ENCODE data around the gene NFILZ.
A peak's percentile ranks its signal among the peaks of the same experiment; 100 is the strongest.

The NFILZ gene

DNA sequence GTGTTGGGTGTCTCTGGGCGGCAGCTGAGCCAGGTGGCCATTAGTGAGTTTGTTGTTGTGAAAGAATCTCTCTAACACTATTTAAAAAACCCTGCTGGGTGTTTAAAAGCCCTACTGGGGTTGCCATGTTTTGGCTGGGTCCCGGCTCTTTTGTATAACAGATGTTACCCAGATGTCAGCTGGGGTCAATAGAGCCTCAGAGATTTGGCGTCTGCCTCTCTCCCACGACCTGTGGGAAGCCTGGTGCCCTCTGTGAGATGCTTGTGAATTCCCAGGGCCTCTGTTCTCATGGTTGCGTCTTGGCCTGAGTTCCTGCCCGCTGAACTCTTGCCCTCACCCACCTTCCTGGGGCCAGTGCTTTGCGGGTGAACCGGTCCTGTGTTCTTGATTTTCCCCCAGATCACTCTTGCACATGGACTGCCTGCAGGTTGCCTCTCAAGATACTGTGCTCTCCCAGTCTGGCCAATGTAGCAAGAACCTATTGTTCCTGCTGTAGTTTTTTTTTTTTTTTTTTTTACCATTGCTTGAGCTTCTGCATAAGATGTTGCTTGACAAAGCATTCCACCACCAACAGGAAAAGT, 9.5 kb downstream of the NFILZ start:
- POLR2A ChIA-PET: no interaction called here
- TF ChIP-seq, protein P1, sequence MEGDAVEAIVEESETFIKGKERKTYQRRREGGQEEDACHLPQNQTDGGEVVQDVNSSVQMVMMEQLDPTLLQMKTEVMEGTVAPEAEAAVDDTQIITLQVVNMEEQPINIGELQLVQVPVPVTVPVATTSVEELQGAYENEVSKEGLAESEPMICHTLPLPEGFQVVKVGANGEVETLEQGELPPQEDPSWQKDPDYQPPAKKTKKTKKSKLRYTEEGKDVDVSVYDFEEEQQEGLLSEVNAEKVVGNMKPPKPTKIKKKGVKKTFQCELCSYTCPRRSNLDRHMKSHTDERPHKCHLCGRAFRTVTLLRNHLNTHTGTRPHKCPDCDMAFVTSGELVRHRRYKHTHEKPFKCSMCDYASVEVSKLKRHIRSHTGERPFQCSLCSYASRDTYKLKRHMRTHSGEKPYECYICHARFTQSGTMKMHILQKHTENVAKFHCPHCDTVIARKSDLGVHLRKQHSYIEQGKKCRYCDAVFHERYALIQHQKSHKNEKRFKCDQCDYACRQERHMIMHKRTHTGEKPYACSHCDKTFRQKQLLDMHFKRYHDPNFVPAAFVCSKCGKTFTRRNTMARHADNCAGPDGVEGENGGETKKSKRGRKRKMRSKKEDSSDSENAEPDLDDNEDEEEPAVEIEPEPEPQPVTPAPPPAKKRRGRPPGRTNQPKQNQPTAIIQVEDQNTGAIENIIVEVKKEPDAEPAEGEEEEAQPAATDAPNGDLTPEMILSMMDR (IDR thresholded peaks at IDR 0.05; ENCODE audit: insufficient read depth, low read length, missing control alignments): no peak
- no peak for DNase-seq (ENCODE audit: low read depth, low spot score)
- CTCF ChIA-PET: interaction anchor here (0.7 to 9.6 kb wide), 3 partner anchors 24 to 64 kb away, joined by 3 to 123 read pairs (median 5); partner anchors contain the start of gene MYO1F
- no peak overlapping the region for H3K4me3 ChIP-seq (ENCODE audit: low read depth, low read length)

DNA sequence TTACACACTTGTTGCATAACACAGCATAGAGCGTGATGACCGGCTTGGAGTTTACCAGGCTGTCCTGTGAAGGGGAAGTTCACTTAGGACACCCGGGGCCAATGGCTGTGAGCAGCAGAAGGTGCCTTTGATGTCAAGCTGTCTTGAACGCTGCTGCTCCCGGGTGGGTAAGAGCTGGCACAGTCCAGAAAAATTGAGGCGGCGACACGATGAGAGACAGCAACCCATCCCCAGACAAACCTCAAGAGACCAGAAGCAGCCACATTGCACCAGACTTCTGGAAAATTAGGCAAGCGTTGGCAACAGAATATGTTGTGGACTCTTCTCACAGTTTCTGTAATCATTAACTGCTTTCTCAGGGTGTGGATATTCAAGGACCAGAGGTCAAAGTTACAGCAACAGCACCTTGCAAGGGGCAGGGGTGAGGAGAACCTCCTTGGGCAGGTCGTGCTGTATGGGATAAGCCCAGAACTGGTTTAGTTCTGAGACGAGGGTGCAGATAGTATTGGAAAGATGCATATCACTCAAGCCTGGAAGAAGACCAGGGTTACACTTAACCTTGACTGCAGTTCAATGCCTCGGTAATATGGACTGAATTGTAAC, 10.1 kb downstream of the NFILZ start:
- TF ChIP-seq, protein P1 (IDR thresholded peaks at IDR 0.05; ENCODE audit: insufficient read depth, low read length, missing control alignments): no peak
- ChIA-PET POLR2A (no interaction called here), CTCF (interaction anchor here (0.7 to 9.6 kb wide), 3 partner anchors 25 to 65 kb away, joined by 3 to 123 read pairs (median 5); partner anchors contain the start of gene MYO1F)
- no peak for DNase-seq (ENCODE audit: low read depth, low spot score)
- no peak overlapping the region for H3K4me3 ChIP-seq (ENCODE audit: low read depth, low read length)

DNA sequence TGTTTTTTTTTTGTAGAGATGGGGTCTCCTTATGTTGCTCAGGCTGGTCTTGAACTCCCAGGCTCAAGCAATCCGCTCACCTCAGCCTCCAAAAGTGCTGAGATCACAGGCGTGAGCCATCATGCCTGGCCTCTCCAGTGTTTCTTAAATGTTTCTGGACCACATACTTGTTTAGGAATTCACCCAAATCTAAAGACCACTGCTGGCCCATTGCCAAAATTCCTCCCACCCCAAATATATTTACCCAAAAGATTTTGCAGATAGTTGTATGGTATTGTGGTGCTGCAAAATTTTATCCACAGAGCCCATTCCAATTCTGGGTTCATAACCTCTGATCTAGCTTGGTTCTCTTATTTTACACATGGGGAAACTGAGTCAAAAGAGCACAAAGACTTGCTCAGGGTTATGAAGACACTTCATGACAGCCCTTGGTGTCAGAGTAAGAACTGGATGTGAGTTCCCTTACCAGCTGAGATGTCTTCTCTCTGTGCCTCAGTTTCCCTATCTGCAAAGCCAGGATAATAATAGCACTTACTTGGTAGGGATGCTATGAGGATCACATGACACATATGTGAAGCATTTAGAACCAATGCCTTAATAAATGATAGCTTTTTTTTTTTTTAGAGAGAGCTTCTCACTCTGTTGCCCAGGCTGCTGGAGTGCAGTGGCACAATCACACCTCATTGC, 10.9 kb downstream of the NFILZ start:
- POLR2A ChIA-PET: no interaction called here
- CTCF ChIA-PET: interaction anchor here (0.6 to 9.6 kb wide), 17 partner anchors 8 to 1504 kb away, joined by 3 to 123 read pairs (median 4); partner anchors contain the start of genes MYO1F and NFILZ
- TF ChIP-seq, protein P1 (IDR thresholded peaks at IDR 0.05; ENCODE audit: insufficient read depth, low read length, missing control alignments): no peak
- no peak for DNase-seq (ENCODE audit: low read depth, low spot score)
- no peak overlapping the region for H3K4me3 ChIP-seq (ENCODE audit: low read depth, low read length)

DNA sequence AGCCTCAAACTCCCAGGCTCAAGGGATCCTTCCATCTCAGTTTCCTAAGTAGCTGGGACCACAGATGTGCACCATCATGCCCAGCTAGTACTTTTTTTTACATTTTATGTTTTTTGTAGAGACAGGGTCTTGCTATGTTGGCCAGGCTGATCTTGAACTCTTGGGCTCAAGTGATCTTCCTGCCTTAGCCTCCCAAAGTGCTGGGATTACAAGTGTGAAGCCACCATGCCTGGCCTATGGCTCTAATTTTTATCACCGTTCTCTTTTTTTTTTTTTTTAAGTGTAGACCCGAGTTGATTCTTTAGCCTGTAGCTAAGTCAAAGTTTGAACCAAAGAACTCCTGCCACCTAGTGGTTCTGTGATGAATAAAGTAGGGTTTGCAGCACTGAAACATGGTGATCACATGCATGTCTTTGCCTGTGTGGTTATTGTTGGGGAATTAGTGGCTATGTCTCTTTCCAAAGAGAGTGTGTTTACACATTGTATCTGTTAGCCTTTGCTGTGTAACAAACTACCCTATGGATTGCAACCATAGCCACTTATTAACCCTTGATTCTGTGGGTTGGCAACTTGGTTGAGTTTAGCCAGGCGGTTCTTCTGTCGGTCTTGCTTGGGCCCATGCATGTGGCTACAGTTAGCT, 11.6 kb downstream of the NFILZ start:
- ChIA-PET POLR2A (no interaction called here), CTCF (interaction anchor here (0.6 to 9.6 kb wide), 17 partner anchors 9 to 372 kb away, joined by 3 to 123 read pairs (median 4); partner anchors contain the start of genes MYO1F and NFILZ)
- no peak for DNase-seq (ENCODE audit: low read depth, low spot score)
- no peak overlapping the region for H3K4me3 ChIP-seq (ENCODE audit: low read depth, low read length)
- TF ChIP-seq, protein P1 (IDR thresholded peaks at IDR 0.05; ENCODE audit: insufficient read depth, low read length, missing control alignments): peak; percentile 51

DNA sequence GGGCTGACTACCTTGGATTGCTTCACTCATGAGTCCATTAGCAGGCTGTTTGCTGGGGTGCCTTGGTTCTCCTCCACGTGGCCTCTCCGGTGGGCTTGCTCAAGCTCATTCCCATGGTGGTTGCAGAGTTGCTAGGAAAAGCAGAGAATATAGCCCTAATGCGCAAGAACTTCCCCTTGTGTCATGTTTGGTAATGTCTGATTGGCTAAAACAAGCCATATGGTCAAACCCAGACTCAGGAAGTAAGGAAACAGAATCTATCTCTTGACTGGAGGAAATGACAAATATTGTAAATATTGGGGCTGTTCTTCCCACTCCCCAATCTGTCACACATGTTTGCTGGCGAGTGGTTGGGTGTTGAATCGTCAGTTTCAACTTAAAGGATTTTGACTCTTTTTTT, 12.1 kb downstream of the NFILZ start:
- POLR2A ChIA-PET: no interaction called here
- DNase-seq (ENCODE audit: low read depth, low spot score): no peak
- TF ChIP-seq, protein P1 (IDR thresholded peaks at IDR 0.05; ENCODE audit: insufficient read depth, low read length, missing control alignments): no peak
- CTCF ChIA-PET: interaction anchor here (0.6 to 9.6 kb wide), 12 partner anchors 12 to 373 kb away, joined by 3 to 123 read pairs (median 6); partner anchors contain the start of genes MYO1F and NFILZ
- H3K4me3 ChIP-seq (ENCODE audit: low read depth, low read length): no peak overlapping the region

Measured in AG04449 (cell line).